ENCODE measurements around the gene ATF7.
"Not testable (repeated sequence)": the region's sequence is repeated elsewhere in the genome, so short reads cannot be mapped to it uniquely, and the experiment has no call there.

Gene ATF7

DNA sequence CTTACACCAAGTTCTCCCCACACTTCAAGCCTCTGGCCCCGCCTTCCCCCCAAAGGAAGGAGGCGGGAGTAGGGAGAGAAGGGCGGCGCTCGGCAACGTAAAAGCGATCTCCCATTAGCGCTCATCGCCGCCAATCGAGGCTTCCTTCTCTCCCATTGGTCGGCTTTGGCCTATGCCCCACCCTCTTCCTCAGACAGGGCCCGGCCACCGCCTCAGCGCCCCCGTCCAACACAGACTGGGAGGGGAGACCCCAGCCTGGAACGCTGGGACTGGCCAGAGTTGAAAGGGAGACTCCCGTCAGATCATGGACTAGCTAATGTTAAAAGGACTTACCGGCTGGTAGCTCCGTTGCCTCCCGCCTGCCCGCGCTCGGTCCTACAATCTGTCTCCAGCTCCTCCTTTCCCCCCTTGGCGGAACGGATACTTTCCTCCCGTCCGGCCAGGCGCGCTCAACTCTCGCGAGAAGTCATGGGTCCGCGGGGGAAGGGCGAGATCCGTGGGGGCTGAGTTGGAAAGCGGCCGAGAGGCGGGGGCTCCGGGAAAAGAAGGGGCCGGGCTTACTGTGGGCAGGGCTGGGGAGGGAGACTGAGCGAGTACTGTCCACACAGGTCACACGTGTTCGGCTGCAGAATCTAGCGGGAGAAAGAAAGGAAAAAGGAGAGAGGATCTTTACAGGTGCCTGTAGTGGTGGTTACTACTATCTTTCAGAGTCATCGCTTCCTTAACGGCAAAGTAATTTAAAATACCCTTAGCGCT, at the start of gene ATF7:
Gene ATF7, minus strand, starts transcription at position 437 of the 756 bp plus-strand sequence. CDS start 25,382 bp downstream, outside the sequence.
- ATAC-seq (peak; percentile 98), DNase-seq (peak; percentile 99)
- Mint-ChIP-seq H3K36me3 (ENCODE audit: low read depth) (peaks cover 5% of the 10 kb centered on the region), H3K9me3 (no peaks in the 10 kb centered on the region), H3K4me3 (peak within 1 kb of the TSS; percentile 92), H3K27me3 (no peaks in the 10 kb centered on the region), H3K4me1 (peaks cover 46% of the 10 kb centered on the region), H3K27ac (peak within 1 kb of the TSS; percentile 97)

- Mint-ChIP-seq H3K36me3 (ENCODE audit: low read depth) (peaks cover 36% of the 10 kb centered on the region), H3K27me3 (peaks cover 29% of the 10 kb centered on the region), H3K27ac (peak overlapping the region; percentile 96), H3K9me3 (no peaks in the 10 kb centered on the region), H3K4me1 (peaks cover 43% of the 10 kb centered on the region), H3K4me3 (peak overlapping the region; percentile 96)
- no peak for ATAC-seq
- no peak for DNase-seq
These were observed 49.0 kb upstream of the ATF7 start for GRCh38 chr12:53674977-53675700.

DNA sequence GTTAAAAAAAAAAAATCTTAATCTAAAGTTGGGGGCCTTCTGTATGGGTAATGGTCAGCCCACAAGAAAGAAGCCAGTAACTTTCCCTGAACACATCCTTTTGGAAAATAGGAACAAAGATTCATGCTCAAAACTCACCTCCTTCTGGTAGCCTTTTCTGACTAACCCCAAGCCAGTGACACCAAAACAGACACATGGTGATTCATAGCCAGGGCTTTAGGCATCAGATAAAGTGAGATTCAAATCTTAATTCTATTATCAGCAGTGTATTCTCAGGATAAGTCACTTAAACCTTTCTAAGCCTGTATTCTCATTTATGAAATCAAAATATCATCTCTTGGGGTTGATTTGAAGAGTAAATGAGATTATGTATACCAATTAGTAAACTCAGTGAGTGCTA, 44.8 kb upstream of the ATF7 start:
- no peak for ATAC-seq
- H3K27me3 Mint-ChIP-seq = peaks cover 3% of the 10 kb centered on the region
- H3K4me1 Mint-ChIP-seq = peaks cover 35% of the 10 kb centered on the region

GRCh38 chr12:53670308-53670707, 44.1 kb upstream of the ATF7 start:
- no peaks in the 10 kb centered on the region for H3K27me3 Mint-ChIP-seq
- peaks cover 29% of the 10 kb centered on the region for H3K4me1 Mint-ChIP-seq
- H3K36me3 Mint-ChIP-seq (ENCODE audit: low read depth) = peaks cover 58% of the 10 kb centered on the region
- ATAC-seq (no peak), DNase-seq (no peak)
- H3K27ac Mint-ChIP-seq = peak overlapping the region; percentile 67
- no peaks in the 10 kb centered on the region for H3K9me3 Mint-ChIP-seq
- no peak overlapping the region for H3K4me3 Mint-ChIP-seq

More for the DNA sequence above, 44.8 kb upstream of the ATF7 start:
- no peak for DNase-seq
- H3K9me3 Mint-ChIP-seq = no peaks in the 10 kb centered on the region
- H3K36me3 Mint-ChIP-seq (ENCODE audit: low read depth) = peaks cover 59% of the 10 kb centered on the region
- H3K4me3 Mint-ChIP-seq = no peak overlapping the region
- H3K27ac Mint-ChIP-seq = peak overlapping the region; percentile 42

DNA sequence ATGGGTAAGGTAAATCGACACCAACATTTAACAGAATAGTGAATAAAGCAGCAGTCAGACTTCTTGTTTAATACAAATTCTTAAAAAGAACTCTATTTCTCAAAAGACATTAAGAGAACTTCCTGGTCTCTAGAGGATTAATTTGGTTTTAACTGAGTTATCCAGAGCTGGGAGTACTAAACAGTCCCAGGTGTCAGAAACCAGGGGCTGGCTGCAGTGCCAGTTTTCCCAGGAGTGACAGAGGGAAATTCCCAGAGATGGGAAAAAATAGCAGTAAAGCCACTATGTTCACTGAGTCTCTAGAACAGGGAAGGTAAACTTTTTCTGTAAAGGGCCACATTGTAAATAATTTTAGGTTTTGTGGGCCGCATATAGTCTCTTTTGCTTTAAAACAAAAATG, 40.9 kb upstream of the ATF7 start:
- Mint-ChIP-seq H3K36me3 (ENCODE audit: low read depth) (peaks cover 56% of the 10 kb centered on the region), H3K27me3 (no peaks in the 10 kb centered on the region), H3K9me3 (no peaks in the 10 kb centered on the region), H3K27ac (no peak overlapping the region), H3K4me1 (peaks cover 5% of the 10 kb centered on the region), H3K4me3 (no peak overlapping the region)
- DNase-seq (no peak), ATAC-seq (no peak)

GRCh38 chr12:53664936-53665335, 38.8 kb upstream of the ATF7 start:
- no peaks in the 10 kb centered on the region for H3K9me3 Mint-ChIP-seq
- no peaks in the 10 kb centered on the region for H3K27me3 Mint-ChIP-seq
- H3K4me1 Mint-ChIP-seq = no peaks in the 10 kb centered on the region
- H3K36me3 Mint-ChIP-seq (ENCODE audit: low read depth) = peaks cover 49% of the 10 kb centered on the region
- H3K4me3 Mint-ChIP-seq = no peak overlapping the region
- H3K27ac Mint-ChIP-seq = no peak overlapping the region
- ATAC-seq = no peak
- DNase-seq = no peak

DNA sequence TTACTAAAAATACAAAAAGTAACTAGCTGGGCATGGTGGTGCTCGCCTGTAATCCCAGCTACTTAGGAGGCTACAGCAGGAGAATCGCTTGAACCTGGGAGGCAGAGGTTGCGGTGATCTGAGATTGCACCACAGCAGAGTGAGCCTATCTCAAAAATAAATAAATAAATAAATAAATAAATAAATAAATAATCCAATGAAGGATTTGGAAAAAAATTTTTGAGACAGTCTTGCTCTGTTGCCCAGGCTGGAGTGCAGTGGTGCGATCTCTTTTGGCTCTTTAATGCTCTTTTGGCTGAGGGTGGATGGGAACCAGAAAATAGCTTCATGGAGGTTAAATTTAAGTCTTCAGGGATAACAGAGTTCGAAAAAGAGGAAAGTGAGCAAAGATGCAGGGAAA, 38.0 kb upstream of the ATF7 start:
- no peak for DNase-seq
- no peak for ATAC-seq
- Mint-ChIP-seq H3K36me3 (ENCODE audit: low read depth) (peaks cover 42% of the 10 kb centered on the region), H3K9me3 (no peaks in the 10 kb centered on the region), H3K4me1 (no peaks in the 10 kb centered on the region), H3K4me3 (no peak overlapping the region), H3K27me3 (no peaks in the 10 kb centered on the region), H3K27ac (peak overlapping the region; percentile 17)

DNA sequence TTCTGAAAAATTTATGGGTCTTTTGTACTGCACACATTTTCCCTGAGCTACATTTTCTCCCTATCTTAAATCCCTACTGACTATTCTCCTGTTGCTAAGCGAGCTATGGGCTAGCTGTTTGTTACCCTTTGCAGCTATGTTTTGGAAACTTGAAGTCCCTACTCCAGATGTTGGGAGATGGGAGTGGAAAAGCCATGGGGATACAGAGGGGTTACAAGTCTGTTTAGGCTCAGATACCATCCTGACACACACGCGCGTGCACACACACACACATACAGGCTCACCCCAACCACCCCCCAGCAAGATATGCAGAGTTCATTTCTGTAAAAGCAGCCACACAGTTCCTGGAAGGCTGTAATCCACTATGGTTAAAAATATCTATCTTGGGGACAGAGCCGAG, 33.9 kb upstream of the ATF7 start:
- Mint-ChIP-seq H3K4me1 (no peaks in the 10 kb centered on the region), H3K27me3 (no peaks in the 10 kb centered on the region), H3K9me3 (no peaks in the 10 kb centered on the region), H3K36me3 (ENCODE audit: low read depth) (peaks cover 18% of the 10 kb centered on the region), H3K4me3 (no peak overlapping the region), H3K27ac (no peak overlapping the region)
- ATAC-seq (no peak), DNase-seq (no peak)

GRCh38 chr12:53659571-53659981, 33.4 kb upstream of the ATF7 start:
- H3K4me3 Mint-ChIP-seq = no peak overlapping the region
- H3K4me1 Mint-ChIP-seq = no peaks in the 10 kb centered on the region
- ATAC-seq (no peak), DNase-seq (no peak)
- H3K9me3 Mint-ChIP-seq = no peaks in the 10 kb centered on the region
- no peak overlapping the region for H3K27ac Mint-ChIP-seq
- H3K27me3 Mint-ChIP-seq = no peaks in the 10 kb centered on the region
- H3K36me3 Mint-ChIP-seq (ENCODE audit: low read depth) = peaks cover 15% of the 10 kb centered on the region

DNA sequence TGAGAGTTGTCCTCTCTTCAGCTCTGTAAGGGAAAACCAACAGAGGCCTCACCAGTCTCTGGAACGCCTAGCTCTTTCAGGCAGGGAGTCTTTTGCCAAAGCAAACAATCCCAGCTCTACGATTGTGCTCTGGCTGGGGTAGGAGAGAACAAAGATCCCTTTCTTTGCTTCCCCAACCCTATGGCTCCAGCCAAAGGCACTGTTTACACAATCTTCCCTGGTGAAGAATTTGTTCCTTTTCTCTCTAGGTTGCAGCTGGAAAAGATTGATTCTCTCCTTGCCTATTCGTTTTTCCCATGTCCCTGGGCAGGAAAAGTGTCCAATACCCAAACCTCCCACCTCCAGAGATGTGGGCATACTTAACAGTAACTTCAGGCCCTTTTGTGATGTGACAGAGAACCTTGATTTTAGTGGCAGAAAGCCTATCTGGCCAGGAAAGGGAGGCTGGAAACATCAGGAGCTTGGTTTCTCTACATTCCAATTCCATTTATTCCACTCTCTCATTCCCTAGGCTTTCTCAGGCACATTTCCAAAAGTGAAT, 32.9 kb upstream of the ATF7 start:
- Mint-ChIP-seq H3K36me3 (ENCODE audit: low read depth) (peaks cover 12% of the 10 kb centered on the region), H3K27me3 (no peaks in the 10 kb centered on the region), H3K4me1 (no peaks in the 10 kb centered on the region), H3K9me3 (no peaks in the 10 kb centered on the region), H3K4me3 (no peak overlapping the region), H3K27ac (no peak overlapping the region)
- no peak for DNase-seq
- ATAC-seq = no peak

- Mint-ChIP-seq H3K36me3 (ENCODE audit: low read depth) (peaks cover 3% of the 10 kb centered on the region), H3K27ac (no peak overlapping the region), H3K27me3 (no peaks in the 10 kb centered on the region), H3K9me3 (no peaks in the 10 kb centered on the region), H3K4me1 (no peaks in the 10 kb centered on the region), H3K4me3 (no peak overlapping the region)
- DNase-seq (no peak), ATAC-seq (no peak)
These were observed 30.9 kb upstream of the ATF7 start for GRCh38 chr12:53657041-53657440.

DNA sequence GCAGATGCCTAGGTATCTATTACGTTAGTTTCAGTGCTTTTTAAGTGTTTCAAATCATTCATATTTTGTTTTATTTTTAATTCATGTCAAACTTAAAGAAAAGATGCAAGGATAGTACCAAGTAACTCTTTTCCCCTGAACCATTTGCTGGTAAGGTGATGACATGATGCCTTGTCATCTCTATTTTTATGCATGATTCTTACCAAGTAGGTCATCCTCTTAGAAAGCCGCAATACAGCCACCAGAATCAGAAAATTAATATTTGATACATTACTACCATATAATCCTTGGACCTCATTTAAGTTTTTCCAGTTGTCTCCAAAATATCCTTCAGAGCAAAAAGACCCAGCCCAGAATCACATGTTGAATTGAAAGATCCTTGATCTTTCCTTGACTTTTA, 27.4 kb upstream of the ATF7 start:
- no peaks in the 10 kb centered on the region for H3K27me3 Mint-ChIP-seq

DNA sequence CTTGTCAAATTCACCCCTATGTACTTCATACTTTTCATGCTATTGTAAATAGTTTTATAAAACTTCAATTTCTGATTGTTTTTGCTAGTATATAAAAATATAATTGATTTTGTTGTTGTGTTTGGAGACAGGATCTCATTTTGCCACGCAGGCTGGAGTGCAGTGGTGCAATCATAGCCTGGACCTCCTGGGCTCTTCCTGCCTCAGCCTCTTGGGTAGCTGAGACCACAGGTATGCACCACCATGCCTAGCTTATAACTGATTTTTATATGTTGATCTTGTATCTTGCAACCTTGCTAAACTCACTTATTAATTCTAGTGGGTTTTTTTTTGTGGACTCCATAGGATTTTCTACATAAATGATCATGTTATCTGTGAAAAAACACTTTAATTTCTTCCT, 26.2 kb upstream of the ATF7 start:
- no peaks in the 10 kb centered on the region for H3K36me3 Mint-ChIP-seq (ENCODE audit: low read depth)
- H3K4me3 Mint-ChIP-seq = no peak overlapping the region
- H3K4me1 Mint-ChIP-seq = no peaks in the 10 kb centered on the region
- no peaks in the 10 kb centered on the region for H3K27me3 Mint-ChIP-seq
- no peak for ATAC-seq
- no peaks in the 10 kb centered on the region for H3K9me3 Mint-ChIP-seq
- H3K27ac Mint-ChIP-seq = no peak overlapping the region
- no peak for DNase-seq

More for the DNA sequence above, 27.4 kb upstream of the ATF7 start:
- Mint-ChIP-seq H3K9me3 (no peaks in the 10 kb centered on the region), H3K4me3 (no peak overlapping the region), H3K36me3 (ENCODE audit: low read depth) (no peaks in the 10 kb centered on the region), H3K27ac (no peak overlapping the region), H3K4me1 (no peaks in the 10 kb centered on the region)
- no peak for ATAC-seq
- no peak for DNase-seq

DNA sequence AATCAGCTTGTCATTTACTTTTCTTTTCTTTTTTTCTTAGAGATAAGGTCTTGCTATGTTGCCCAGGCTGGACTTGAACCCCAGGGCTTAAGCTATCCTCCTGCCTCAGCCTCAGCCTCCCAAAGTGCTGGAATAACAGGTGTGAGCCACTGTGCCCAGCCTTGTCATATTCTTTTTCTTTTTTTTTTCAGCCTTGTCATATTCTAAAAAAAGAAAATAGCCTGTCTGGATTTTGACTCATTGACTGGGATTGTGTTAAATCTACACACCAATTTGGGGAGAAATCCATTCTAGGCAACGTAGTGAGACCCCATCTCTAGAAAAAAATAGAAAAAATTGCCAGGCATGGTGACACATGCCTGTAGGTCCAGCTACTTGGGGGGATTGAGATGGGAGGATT, 25.6 kb upstream of the ATF7 start:
- Mint-ChIP-seq H3K36me3 (ENCODE audit: low read depth) (no peaks in the 10 kb centered on the region), H3K4me1 (no peaks in the 10 kb centered on the region), H3K27me3 (no peaks in the 10 kb centered on the region), H3K4me3 (no peak overlapping the region), H3K9me3 (no peaks in the 10 kb centered on the region), H3K27ac (no peak overlapping the region)
- DNase-seq (no peak), ATAC-seq (no peak)

DNA sequence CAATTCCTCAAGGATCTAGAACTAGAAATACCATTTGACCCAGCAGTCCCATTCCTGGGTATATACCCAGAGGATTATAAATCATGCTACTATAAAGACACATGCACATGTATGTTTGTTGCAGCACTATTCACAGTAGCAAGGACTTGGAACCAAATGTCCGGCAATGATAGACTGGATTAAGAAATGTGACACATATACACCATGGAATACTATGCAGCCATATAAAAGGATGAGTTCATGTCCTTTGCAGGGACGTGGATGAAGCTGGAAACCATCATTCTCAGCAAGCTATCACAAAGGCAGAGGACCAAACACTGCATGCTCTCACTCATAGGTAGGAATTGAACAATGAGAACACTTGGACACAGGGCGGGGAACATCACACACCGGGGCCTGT, 20.1 kb upstream of the ATF7 start:
- H3K4me1 Mint-ChIP-seq; H3K27me3 Mint-ChIP-seq; ATAC-seq; H3K9me3 Mint-ChIP-seq; H3K27ac Mint-ChIP-seq; H3K4me3 Mint-ChIP-seq; H3K36me3 Mint-ChIP-seq (ENCODE audit: low read depth); DNase-seq: not testable (repeated sequence)

All from activated naive CD8-positive, alpha-beta T cell treated with anti-CD3 and anti-CD28 coated beads, Interleukin-2, amount 50 U/mL, for 24 hours (primary cell).